Muscle of arm (tissue), 12 donors: ENCODE measurements around the gene NDST3. TPM values are rescaled to one million over a fixed set of nuclear protein-coding genes. Genes with fewer than 3 reads are reported as not detected.
"Not testable (repeated sequence)": the region's sequence is repeated elsewhere in the genome, so short reads cannot be mapped to it uniquely, and the experiment has no call there.

Experiments used
- DNase-seq: peaks from one replicate; pipeline ENCODE4 v3.0.0-alpha.2; 2013
- polyA plus RNA-seq, 12 donors: library from polyadenylated mRNA; unstranded; fragments of 120-200 nt; gene quantifications; one replicate each; pipeline ENCODE4 v1.2.1, GENCODE V29; 2013; ENCODE audit not compliant: insufficient read length in 12 of 12

The NDST3 gene
- polyA plus RNA-seq, 12 donors, result 0.04 to 0.68 (median 0.09) TPM; not detected in 5

- no peak for DNase-seq
Measured at GRCh38 chr4:118173956-118174725, 139.9 kb downstream of the NDST3 start.

GRCh38 chr4:118175506-118175905, 141.2 kb downstream of the NDST3 start:
- no peak for DNase-seq

- DNase-seq, result no peak
Measured at GRCh38 chr4:118177126-118177525, 142.8 kb downstream of the NDST3 start.

DNA sequence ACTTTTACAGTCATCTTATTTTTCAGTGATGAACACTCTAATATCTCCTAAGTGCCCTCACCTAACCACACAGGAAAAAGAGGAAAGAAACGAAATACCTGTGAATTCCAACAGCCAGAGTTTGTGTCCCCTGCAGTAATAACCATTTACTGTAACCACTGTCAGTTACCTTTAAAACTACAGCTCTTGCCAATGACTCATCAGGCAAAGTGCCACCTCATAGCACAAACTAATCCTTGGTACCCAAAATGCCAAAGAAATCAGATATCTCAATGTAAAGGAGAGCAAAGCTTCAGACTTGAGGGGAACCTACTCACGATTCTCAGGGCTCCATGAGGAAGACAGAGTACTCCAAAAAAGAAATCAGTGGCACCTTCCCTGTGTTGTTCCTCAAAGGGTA, 146.5 kb downstream of the NDST3 start:
- DNase-seq, result no peak

- DNase-seq, result no peak
Measured at GRCh38 chr4:118190903-118191302, 156.6 kb downstream of the NDST3 start.

DNA sequence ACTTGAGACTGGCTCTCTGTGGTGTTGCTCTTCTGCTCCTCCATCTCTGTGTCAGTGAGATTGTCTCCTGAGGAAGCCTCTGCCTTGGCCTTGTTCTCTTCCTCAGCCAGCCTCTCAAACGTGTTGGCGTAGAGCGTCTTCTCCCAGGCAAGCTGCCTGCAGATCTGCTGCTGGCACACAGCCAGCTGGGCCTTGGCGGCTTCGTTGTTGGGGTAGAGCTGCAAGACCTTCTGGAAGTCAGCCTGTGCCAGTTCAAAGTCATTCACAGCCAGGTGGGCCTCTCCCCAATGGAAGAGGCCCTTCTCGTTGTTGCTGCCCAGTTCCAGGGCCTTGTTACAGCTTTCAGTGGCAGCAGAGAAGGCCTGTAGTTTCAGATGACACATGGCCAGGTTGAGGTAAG, 159.1 kb downstream of the NDST3 start:
- no peak for DNase-seq

- DNase-seq, result no peak
Measured at GRCh38 chr4:118206627-118207026, 172.3 kb downstream of the NDST3 start.

DNA sequence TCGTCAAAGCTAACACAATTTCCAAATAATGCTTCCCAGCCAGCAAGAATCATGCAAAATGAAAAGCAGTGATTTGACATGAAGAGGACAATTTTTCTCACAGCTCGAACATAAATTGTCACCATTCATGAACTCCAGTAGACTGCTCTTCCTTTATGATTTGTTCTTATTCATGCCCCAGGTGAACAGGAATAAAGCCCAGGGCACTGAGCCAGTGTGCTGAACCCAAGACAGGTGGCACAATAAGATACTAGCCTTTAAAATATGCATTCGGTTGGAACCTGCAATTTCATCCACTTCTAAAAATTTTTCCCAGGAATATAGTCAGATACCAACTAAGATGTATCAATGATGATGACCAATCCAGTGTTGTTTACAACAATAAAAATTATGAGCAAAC, 178.8 kb downstream of the NDST3 start:
- DNase-seq, result no peak

GRCh38 chr4:118215826-118216225, 181.5 kb downstream of the NDST3 start:
- DNase-seq, result no peak

DNA sequence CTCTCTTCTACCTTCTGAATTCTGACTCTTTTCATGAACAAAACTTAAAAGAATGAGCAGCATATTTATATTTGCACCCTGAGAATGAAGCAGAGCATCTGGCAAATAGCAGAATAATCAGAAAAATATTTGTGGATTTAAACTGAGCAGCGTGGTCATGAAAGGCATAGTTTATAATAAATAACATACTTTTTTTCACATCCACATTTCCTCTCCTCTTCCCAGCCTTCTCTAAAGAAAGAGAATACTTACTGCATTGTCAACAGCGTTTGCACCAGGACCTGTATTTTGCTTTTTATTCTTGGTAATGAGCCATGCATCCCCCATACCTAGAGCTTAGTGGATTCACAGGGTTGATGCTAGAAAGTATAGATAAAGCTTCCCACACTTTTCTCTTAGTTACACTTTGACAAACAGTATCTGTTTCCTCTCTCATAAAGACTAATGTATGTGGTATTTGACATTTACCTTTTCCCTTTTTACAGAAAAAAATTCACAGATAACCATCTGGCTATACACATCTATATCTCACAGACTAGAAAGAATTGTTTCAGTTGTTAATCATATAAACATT, 187.0 kb downstream of the NDST3 start:
- no peak for DNase-seq

- peak; percentile 27 for DNase-seq
Measured at GRCh38 chr4:118224243-118224829, 190.1 kb downstream of the NDST3 start.

DNA sequence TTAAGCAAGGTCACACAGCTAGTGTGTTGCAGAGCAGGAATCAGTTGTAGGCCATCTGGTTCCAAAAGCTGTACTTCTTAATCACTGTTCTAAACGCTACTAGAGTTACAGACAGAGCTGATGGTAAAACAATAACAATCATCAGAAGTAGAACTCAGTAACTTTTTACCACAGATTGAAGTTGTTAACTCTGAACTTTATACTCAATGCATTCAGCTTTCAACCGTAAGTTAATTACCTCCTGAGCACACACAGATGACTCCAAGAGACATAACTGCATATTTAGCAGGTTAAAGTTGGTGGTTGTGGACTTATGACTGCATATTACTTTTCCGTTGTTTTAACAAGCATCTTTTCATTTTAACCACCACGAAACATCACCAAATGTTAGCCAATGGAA, 191.2 kb downstream of the NDST3 start:
- DNase-seq, result no peak

DNA sequence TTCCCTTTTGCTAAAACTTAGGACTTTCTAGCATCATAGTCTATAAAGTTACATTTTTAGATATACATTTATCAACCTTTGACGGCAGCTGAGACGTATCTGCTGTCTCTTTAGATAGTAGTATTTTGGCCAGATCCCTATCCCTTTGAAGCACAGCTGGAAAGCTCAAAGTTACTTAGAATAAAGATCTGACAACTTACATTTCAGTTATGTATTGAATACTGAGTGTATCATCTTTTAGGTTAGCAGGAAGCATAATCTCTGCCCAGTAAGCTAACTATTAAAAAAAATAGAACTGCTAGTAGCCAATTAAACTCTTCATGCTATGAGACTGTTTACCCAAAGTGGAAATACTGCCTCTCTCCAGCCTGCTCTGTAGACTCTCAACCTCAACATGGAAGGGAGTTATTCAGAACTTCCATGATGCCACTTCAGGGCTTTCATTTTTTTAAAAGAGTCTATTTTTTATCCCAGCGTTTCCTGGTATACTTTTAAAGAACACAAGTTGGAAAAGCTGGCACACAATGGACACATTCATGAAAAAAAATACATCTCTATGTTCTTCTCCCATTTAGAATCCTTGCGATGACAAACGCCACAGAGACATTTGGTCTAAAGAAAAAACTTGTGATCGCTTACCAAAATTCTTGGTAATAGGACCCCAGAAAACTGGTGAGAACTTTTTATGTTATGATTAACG, 192.2 kb downstream of the NDST3 start:
- DNase-seq, result no peak

- no peak for DNase-seq
Measured at GRCh38 chr4:118235566-118236120, 201.4 kb downstream of the NDST3 start.

- DNase-seq, result no peak
Measured at GRCh38 chr4:118237531-118237930, 203.2 kb downstream of the NDST3 start.

- no peak for DNase-seq
Measured at GRCh38 chr4:118249890-118250289, 215.6 kb downstream of the NDST3 start.

DNA sequence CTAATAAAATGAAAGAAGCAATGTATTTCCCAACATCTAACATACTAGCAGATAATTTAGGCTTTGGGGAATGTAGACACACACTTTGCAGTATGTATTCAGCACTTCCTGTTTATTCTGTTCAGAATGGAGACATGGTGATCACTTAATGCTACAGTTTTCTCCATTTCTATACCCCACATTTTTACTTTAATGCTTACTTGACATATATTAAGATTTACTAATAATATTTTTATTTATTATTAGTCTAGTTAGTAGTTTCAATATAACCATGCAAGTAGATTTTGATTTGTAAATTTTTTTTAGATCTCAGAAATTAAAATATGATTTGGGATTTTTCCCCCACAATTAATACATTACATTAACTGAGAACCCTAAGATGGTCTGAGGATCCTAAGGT, 220.1 kb downstream of the NDST3 start:
- DNase-seq, result no peak

DNA sequence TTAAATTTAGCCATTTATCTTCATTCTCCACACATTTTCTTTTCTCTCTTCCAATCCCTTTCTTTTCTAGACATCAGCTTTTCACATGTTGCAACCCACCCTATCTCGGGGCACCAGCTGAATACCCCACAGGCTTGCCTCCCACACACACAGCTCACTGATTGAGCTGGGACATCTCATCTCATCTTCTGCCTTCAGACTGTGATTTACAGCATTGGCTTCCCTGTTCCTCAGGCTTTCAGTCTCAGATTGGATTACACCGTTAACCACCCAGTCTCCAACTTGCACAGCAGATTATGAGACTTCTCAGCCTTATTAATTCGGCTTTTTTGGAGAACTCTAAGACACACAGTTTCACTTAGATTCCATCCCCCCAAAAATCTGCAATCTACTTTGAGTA, 224.8 kb downstream of the NDST3 start:
- no peak for DNase-seq

DNA sequence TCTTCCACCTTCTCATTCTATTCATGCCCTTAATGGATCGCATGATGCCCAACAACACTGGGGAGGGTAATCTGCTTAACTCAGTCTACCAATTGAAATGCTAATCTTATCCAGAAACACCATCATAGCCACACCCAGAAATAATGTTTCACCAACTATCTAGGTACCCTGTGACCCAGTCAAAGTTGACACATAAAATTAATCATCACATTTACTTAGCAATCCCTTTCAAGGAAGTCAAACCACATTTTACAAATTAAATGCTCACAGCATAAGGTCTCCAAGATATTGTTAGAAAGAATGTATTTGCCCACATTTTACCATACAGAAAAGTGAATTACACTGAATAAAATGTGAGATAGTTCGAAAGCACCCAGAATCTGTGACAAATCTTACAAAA, 226.0 kb downstream of the NDST3 start:
- DNase-seq, result no peak

DNA sequence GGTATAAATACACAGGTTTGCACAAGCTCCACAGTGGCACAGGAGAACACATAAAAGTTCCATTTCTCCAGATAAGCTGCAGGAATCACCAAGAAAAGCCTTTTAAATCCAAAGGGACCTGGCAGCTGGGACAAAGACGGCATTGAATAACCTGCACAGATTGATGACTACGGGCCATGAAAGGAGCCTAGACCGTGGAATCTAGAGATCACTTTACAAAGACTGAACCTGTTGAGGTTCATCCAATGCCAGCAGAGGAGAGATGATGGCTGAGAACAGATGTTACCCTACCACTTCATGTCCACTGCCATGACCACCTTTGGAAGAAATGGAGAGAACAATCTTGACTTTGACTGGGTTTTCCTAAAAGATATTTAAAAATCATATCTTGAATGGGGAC, 229.8 kb downstream of the NDST3 start:
- DNase-seq, result no peak

GRCh38 chr4:118265312-118266144, 231.2 kb downstream of the NDST3 start:
- peak; percentile 33 for DNase-seq

DNA sequence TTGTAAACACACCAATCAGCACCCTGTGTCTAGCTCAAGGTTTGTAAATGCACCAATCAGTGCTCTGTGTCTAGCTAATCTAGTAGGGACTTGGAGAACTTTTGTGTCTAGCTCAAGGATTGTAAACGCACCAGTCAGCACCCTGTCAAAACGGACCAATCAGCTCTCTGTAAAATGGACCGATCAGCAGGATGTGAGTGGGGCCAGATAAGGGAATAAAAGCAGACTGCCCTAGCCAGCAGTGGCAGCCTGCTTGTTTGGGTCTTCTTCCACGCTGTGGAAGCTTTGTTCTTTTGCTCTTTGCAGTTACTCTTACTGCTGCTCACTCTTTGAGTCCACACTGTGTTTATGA, 231.8 kb downstream of the NDST3 start:
- DNase-seq, result not testable (repeated sequence)
